ENCODE results near the gene ATP11A.

Gene ATP11A

DNA sequence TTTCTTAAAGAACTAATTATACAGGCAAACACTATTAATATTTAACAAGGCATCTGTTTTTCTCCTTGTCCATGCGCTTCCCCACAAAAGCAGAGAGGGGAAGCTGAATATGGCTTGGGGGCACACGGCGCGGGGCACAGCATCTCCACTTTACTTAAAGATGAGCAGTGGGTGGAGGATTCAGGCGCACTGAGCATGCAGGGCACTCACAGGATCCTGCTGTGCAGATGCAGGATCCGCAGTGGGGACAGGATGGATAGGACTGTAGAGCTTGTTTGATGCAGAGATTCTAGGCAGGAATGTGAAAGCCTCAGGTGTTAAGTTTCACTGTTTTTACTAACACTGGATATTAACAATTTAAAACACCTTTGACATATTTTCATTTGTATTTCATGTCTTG is 43.3 kb downstream of the ATP11A start:
- DNase-seq (ENCODE audit: low read depth): no peak
- TF ChIP-seq, protein P1, sequence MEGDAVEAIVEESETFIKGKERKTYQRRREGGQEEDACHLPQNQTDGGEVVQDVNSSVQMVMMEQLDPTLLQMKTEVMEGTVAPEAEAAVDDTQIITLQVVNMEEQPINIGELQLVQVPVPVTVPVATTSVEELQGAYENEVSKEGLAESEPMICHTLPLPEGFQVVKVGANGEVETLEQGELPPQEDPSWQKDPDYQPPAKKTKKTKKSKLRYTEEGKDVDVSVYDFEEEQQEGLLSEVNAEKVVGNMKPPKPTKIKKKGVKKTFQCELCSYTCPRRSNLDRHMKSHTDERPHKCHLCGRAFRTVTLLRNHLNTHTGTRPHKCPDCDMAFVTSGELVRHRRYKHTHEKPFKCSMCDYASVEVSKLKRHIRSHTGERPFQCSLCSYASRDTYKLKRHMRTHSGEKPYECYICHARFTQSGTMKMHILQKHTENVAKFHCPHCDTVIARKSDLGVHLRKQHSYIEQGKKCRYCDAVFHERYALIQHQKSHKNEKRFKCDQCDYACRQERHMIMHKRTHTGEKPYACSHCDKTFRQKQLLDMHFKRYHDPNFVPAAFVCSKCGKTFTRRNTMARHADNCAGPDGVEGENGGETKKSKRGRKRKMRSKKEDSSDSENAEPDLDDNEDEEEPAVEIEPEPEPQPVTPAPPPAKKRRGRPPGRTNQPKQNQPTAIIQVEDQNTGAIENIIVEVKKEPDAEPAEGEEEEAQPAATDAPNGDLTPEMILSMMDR (conservative IDR thresholded peaks at IDR 0.05; ENCODE audit: low read depth, low read length): no peak
- H3K4me3 ChIP-seq (ENCODE audit: low read depth, low read length): no peak overlapping the region

GRCh38 chr13:112733661-112734379 is 44.0 kb downstream of the ATP11A start:
- no peak for DNase-seq (ENCODE audit: low read depth)
- no peak overlapping the region for H3K4me3 ChIP-seq (ENCODE audit: low read depth, low read length)
- TF ChIP-seq, protein P1 (conservative IDR thresholded peaks at IDR 0.05; ENCODE audit: low read depth, low read length): no peak

DNA sequence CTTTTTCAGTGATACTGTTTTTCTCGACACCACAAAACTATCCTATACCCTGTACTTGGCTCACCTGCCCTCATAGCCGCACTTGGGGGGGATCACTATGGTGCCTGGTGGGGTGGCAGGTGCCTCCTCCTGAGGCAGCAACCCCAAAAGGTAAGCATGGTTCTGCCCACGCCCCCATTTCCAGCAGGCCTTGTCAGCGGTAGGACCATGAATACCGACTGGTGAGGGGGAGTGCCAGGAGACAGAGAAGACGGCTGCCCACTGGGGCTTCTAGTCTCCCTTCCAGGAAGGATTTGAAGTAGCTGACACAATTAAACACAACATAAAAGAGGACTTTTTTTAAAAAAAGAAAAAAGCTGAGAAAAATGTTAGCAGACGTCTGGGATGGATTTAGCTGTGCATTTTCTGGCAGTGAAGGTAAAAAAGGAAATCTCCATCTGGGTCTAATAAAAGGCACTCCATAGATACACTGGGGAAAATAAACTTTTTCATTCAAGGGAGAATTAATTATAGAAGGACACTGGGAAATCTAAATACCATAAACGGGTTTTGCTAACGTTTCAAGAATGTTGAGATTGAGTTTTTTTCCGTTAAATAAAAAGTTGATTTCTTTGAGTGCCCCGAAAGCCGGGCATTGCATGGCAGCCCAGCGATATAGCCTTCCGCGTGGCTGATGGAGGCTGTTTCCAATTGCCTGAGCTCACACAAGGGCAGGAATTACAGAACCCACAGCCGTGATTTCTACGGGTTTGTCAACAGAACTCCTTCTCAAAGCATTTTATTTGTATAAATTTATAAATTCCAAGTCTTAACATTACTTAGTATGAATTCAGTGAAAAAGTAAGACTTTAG is 45.1 kb downstream of the ATP11A start:
- no peak overlapping the region for H3K4me3 ChIP-seq (ENCODE audit: low read depth, low read length)
- TF ChIP-seq, protein P1 (conservative IDR thresholded peaks at IDR 0.05; ENCODE audit: low read depth, low read length): no peak
- no peak for DNase-seq (ENCODE audit: low read depth)

- TF ChIP-seq, protein P1 (conservative IDR thresholded peaks at IDR 0.05; ENCODE audit: low read depth, low read length): no peak
- DNase-seq (ENCODE audit: low read depth): no peak
- H3K4me3 ChIP-seq (ENCODE audit: low read depth, low read length): no peak overlapping the region
Measured at GRCh38 chr13:112735791-112736190, 46.0 kb downstream of the ATP11A start.

DNA sequence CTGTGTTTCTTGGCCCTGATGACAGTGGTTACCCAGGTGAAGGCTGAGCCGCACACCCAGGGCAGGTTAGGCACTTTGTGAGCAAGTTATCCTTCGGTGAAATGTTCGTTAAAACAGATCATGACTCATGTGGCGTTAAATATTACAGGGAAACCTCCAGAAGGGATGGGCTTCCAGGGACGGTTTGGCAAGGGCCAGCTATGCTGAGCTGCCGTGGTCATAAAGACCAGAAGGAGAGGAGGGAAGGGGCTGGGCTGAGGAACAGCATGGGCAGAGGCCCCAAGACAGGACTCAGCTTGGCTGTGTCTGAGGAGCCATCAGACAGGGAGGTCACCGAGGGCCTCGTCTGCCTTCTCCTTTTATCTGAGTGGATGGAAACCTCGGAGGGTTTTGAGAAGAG is 47.5 kb downstream of the ATP11A start:
- TF ChIP-seq, protein P1 (conservative IDR thresholded peaks at IDR 0.05; ENCODE audit: low read depth, low read length): no peak
- no peak overlapping the region for H3K4me3 ChIP-seq (ENCODE audit: low read depth, low read length)
- DNase-seq (ENCODE audit: low read depth): no peak

- TF ChIP-seq, protein P1 (conservative IDR thresholded peaks at IDR 0.05; ENCODE audit: low read depth, low read length): no peak
- no peak for DNase-seq (ENCODE audit: low read depth)
- no peak overlapping the region for H3K4me3 ChIP-seq (ENCODE audit: low read depth, low read length)
Measured at GRCh38 chr13:112738606-112739005, 48.8 kb downstream of the ATP11A start.
